Non-pigmented ciliary epithelial cell (primary cell): Measurements from ENCODE around the gene TAS2R19.
A peak's percentile ranks its signal among the peaks of the same experiment; 100 is the strongest.
"Not testable (repeated sequence)": the region's sequence is repeated elsewhere in the genome, so short reads cannot be mapped to it uniquely, and the experiment has no call there.

ENCODE experiments used
- DNase-seq: peaks from one replicate; pipeline ENCODE4 v3.0.0-alpha.2; 2010; ENCODE audit warnings: low read depth

The TAS2R19 gene, protein sequence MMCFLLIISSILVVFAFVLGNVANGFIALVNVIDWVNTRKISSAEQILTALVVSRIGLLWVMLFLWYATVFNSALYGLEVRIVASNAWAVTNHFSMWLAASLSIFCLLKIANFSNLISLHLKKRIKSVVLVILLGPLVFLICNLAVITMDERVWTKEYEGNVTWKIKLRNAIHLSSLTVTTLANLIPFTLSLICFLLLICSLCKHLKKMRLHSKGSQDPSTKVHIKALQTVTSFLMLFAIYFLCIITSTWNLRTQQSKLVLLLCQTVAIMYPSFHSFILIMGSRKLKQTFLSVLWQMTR

DNA sequence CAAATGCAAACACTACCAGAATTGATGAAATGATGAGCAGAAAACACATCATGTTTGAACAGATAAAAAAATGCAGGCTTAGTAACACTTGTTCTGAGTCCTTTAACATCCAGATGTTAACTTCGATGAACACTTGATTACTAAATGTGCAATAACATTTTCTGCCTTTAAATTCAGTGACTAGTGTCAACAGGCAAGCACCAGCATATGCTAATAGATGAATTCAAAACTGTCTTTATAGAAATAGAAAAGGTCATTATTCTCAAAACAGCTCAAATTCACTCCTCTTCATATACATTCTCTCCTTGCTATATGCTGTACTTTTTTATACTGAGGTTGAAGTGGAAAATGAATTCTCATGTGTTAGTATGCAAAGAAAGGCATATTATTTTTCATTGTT lies at the start of gene TAS2R19:
TSS of gene TAS2R19 (minus strand) at position 101 of the 400 bp plus-strand sequence. CDS start at position 52, 49 bp downstream.
- DNase-seq = no peak

DNA sequence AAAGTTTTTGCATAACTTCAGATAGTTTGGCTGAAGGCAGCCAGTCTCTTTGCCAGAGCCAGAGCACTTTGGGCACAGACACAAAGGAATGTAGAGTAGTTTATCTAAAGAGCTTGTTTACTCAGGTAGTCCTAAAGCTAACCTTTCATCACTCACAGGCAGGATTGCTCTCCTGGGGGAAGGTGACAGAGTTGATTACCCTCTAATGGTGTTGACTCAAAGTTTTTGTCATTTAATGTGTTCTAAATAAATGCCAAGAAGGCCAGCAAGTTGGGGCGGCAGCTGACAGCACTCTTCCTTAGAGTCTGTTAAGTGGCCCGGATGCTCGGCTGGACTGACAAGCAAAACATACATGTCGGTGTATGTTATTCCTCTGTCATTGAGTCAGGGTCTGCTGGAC lies 49.0 kb upstream of the TAS2R19 start:
- no peak for DNase-seq

DNA sequence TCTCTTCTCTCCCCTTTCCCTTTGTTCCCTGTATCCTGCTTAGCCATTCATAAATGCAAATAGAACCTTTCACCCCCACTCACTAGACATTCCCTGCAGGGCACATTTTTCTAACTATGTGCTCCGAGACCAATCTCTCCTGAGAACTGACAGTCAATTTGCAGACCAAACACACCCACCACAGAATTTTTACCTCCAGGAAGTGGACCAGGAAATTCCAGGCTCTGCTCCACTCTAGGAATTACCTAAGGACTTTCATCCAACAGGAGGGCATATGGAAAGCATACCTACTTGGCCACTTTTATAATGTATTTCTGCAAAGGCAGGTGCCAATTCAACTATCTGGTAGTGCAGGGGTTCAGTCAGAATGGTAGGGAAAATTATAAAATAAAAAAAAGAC lies 48.6 kb upstream of the TAS2R19 start:
- no peak for DNase-seq

DNA sequence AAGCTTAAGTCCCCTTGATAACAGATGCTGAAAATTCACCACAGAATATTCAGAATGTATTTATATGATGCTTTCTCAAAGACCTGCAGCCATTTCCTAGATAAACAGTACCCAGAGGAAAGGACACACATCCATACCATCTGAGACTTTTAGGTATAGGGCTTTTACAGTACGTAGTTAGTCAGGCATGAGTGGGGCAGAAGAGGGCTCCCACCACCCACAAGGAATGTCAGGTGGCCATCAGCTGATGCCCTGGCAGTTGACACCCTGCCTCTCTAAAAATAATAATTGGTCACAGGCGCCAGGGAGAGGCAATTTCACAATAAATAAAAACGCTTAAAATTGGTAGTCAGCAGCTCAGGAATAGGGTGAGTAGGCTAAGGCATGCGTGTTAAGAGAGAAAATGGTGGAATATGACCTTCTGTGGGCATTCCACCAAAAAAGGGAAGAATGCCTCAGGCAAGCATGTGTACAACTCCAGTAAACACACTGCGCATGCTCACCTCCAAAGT lies 47.5 kb upstream of the TAS2R19 start:
- no peak for DNase-seq

DNA sequence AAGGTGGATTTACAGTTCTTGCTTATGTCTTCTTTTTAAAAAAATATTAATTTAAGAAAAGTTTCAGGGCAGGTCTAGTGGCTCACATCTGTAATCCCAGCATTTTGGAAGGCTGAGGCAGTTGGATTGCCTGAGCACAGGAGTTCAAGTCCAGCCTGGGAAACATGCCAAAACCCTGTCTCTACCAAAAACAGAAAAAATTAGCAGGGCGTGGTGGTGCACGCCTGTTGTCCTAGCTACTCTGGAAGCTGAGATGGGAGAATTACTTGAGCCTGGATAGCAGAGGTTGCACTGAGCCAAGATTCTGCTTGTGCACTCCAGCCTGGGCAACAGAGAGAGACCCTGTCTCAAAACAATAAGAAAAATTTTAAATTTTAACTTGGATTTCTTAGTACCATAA lies 45.1 kb upstream of the TAS2R19 start:
- no peak for DNase-seq

DNA sequence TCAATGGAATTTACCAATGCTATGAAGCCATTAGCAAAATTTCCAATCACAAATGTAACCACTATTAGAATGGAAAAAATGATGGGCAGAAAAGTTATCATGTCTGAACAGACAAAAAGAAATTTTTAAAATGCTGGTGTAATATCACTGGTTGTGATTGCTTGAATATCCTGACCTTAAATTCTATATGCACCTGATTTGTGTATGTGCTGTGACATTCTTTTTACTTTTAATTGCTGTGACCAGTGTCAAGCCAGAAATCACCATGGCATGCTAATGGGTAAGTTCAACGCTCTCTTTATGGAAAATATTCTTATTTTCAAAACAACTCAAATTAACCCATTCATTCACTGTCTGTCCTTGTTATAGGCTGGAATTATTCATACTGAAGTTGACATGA lies 39.8 kb upstream of the TAS2R19 start, which contains the start of gene TAS2R46:
TSS of gene TAS2R46 (minus strand) at position 101 of the 400 bp plus-strand sequence. CDS start at position 101, 0 bp downstream.
- DNase-seq = not testable (repeated sequence)

DNA sequence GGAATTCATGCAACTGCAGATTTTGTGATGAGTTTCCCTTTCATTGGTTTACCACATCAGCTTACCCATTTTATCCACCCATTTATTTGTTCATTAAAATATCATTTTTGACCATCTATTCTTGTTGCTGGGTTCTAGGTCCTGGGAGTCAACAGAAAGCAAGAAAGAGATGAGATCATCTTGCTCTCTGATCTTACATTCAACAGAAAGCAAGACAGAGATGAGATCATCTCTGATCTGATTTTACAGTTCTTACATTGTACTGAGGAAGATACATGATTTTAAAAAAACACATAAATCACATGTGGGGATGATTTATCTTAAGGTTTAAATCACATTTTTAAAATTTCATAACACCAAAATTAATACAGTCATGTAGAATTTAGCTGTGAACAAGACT lies 37.4 kb upstream of the TAS2R19 start:
- no peak for DNase-seq

DNA sequence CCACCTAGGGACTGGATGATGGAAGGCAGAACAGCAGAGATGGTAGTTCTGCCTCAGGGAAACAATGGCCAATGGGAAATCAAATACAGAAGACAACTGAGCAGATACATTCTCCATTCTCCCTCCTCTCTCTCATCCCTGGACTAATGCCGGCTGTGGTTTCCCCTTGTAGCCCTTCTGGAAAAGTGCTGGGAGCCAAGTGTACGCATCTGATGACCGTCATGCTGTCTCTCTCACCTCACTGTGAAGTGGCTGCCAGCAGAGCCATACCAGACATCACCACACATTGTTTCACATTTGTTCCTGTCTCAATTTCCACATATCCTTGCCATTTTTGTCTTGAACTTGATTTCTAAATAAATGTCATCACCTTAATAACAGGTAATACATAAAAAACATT lies 36.6 kb upstream of the TAS2R19 start:
- no peak for DNase-seq

DNA sequence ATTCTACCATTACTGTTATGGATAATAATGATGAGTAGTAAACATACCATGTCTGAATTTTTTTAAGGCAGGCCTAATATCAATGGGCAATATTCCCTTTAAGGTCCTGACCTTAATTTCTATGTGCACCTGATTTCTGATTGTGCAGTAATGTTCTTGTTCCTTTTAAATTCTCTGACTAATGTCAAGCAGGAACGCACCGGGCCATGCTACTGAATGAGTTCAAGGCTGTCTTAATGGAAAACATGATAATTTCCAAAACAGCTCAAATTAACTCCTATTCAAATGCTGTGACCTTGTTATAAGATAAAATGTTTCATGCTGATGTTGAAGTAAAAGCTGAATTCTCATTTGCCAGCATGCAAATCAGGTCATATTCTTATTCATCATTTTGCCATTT lies 32.9 kb upstream of the TAS2R19 start:
- no peak for DNase-seq

DNA sequence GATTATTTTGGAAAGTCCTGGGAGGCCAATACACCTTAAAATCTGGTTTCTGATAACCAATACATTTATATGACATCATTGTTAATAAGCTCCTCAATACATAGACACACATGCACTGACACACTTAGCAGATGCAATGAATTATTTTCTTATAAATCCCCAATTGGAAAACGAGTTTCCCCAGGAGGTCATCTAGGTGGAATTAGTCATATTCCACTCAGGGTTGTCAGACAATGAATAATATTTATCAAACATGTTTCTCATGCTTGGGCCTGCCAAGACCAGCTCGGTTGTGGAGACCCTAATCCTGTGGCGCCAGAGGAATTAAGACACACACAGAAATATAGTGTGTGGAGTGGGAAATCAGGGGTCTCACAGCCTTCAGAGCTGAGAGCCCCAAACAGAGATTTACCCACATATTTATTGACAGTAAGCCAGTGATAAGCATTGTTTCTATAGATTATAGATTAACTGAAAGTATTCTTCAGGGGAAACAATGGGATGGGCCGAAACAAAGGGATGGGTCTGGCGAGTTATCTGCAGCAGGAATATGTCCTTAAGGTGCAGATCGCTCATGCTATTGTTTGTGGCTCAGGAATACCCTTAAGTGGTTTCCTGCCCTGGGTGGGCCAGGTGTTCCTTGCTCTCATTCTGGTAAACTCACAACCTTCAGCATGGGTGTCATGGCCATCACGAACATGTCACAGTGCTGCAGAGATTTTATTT lies 27.5 kb upstream of the TAS2R19 start:
- not testable (repeated sequence) for DNase-seq

DNA sequence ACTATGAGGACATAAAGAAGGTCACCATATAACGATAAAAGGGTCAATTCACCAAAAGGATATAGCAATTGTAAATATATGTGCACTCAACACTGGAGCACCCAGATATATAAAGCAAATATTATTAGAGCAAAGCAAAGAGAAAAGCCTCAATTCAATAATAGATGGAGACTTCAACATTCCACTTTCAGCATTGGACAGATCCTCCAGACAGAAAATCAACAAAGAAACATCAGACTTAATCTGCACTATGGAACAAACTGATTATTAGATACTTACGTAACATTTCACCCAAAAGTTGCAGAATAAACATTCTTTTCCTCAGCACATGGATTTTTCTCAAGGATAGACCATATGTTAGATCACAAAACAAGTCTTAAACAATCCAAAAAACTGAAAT lies 18.9 kb upstream of the TAS2R19 start:
- not testable (repeated sequence) for DNase-seq

DNA sequence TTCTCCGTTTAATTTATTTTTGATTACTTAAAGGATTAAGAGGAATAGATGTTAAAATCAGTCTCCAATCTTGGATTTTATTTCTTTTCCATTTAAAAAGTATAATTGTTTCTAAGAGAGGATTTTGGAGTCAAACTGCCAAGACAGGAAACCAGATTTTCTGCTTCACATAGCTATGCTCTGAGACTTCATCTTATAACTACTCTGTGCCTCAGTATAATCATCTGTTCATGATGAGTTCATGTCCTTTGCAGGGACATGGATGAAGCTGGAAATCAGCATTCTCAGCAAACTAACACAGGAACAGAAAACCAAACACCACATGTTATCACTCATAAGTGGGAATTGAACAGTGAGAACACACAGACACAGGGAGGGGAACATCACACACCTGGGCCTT lies 17.7 kb upstream of the TAS2R19 start:
- no peak for DNase-seq

DNA sequence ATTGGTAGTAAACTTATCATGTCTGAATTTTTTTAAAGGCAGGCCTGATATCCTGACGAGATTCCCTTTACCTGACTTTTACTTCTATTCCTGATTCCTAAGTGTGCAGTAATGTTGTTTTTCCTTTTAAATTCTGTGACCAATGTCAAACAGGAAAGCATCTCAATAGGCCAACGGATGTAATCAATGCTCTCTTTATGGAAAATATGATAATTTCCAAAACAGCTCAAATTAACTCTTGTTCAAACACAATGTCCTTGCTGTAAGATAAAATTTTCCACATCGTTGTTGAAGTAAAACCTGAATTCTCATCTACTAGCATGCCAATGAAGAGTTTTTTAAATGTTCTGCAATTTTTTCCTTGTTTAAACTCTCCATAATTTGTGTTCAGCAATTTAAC lies 16.8 kb upstream of the TAS2R19 start:
- no peak for DNase-seq

DNA sequence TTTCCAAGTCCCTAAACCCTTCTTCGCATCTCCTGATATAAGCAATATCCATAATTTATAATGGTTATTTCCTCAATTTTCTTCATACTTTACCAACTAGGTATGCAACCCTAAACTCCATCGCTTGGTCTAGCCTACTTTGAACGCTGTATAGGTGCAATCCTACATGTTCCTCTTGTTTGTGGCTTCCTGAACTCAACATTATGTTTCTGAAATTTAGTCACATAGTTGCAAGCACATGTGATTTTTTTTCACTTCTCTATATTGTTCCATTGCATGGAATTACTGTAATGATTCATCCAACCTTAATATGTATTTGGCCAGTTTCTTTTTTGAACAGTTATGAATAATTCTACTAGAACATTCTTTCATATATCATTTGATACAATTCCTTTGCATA lies 11.5 kb upstream of the TAS2R19 start:
- not testable (repeated sequence) for DNase-seq

DNA sequence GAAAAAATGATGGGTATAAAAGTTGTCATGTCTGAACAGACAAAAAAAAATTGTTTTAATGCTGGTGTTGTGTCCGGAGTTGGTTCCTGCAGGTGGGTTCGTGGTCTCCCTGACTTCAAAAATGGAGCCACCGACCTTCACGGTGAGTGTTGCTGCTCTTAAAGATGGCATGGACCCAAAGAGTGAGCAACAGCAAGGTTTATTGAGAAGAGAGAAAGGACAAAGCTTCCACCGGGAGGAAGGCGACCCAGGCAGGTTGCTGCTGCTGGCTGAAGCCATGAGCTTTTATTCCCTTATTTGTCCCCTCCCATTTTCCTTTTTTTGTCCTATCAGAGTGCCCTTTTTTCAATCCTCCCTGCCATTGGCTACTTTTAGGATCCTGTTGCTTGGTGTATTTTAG lies 8.9 kb upstream of the TAS2R19 start, which contains the start of gene TAS2R31:
TSS of gene TAS2R31 (minus strand) at position 101 of the 400 bp plus-strand sequence. CDS start at position 29, 72 bp downstream.
- DNase-seq = no peak

DNA sequence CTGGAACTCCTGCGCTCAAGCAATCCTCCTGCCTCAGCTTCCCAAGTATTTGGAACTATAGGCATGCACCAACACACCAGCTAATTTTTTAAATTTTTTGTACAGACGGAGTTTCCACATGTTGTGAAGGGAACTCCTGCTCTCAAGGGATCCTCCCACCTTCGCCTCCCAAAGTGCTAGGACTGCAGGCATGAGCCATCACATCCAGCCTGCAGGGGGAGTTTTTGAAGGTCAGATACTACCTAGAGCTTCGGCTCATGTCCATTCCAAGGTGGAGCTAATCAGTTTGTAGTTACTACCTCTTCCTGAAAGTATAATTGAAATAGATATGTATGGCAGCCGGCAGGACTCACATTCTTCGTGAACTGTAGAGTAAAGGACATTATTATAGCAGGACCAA lies 3.7 kb upstream of the TAS2R19 start:
- no peak for DNase-seq

DNA sequence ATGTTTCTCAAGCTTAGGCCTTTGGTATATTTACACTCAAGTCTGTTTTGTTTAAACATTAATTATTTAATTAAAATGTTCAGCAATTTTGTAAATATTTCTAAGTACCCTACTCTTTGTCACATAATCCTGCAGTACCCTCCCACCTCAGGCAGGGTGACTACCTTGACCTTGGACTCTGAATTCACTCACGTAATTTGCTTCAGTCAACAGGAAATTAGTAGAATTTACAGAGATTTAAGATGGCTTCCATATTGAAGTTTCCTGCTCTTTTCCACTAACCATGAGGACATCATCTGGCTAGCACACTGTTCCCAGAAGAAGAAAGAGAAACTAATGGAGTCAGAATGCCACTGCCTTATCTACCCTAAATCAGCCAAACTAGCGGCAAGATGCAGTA lies 967 bp upstream of the TAS2R19 start:
- DNase-seq = no peak

DNA sequence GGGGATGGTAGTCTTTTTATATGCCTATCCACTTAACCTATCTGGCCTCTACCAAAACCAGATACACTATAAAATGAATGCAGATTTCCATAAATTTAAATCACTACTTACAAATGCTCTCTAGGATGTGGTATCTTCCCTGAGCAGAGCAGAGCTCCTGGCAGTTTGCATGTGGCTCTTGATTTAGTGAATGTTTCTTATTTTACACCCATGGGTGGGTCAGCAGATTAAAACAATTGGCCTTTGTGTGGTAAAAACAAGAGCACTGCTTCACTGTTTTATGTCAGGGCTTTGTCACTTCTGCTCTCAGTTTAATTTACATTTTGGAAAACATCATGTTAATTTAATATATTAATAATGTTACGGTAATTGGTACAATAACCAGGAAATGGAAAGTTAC lies 5.5 kb downstream of the TAS2R19 start:
- DNase-seq = no peak

DNA sequence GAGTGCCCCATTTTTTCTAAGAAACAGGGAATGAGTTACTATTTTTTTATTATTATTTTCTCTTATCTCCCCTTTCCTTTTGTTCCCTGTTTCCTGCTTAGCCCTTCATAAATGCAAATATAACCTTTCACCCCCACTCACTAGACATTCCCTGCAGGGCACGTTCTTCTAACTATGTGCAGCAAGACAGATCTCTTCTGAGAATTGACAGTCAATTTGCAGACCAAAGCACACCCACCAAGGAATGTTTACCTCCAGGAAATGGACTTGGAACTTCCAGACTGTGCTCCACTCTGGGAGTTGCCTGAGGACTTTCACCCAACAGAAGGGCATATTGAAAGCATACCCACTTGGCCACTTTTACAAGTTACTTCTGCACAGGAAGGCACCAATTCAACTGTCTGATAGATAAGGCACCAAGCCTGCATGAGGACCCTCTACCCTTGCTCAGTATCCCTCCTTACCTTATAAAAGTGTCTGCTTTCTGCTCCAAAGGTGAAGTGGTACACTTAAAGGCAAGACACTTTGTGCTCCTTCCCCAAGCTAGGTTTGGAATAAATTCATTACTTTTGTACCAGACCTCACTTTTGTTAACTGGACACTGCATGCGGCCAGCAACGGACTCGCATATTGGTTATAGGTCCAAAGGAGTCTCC lies 6.5 kb downstream of the TAS2R19 start:
- no peak for DNase-seq

DNA sequence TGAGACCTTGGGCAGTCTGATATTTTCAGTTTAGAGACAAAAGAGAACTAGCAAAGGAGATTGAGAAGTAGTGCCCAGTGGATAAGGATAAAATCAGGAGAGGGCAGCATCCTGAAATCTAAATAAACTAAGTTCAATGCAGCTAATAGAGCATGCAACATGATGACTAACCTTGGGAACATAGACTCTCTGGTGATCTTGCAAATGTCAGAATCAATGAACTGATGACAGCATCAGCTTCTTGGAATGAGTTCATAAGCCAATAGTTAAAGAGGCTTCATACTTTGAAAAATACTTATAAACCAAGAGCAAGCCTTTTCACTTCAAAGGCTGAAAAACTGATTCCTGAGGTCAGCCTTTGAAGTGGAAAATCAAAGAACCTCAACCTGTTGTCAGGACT lies 8.2 kb downstream of the TAS2R19 start:
- DNase-seq = peak; percentile 2

DNA sequence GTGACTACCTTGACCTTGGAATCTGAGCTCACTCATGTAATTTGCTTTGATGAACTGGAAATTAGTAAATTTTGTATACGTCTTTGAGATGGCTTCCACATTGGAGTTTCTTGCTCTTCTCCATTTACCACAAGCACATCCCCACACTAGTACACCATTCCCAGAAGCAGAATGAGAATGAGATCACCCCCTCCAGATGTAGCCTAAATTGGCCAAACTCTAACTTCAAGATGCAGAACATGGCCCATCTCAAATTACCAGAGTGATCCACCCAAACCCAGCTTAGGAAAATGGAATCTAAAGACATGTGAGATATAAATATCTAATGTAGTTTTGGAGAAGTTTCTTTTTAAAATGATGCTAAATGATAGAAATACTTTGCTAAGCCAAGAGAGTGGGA lies 14.8 kb downstream of the TAS2R19 start:
- no peak for DNase-seq

DNA sequence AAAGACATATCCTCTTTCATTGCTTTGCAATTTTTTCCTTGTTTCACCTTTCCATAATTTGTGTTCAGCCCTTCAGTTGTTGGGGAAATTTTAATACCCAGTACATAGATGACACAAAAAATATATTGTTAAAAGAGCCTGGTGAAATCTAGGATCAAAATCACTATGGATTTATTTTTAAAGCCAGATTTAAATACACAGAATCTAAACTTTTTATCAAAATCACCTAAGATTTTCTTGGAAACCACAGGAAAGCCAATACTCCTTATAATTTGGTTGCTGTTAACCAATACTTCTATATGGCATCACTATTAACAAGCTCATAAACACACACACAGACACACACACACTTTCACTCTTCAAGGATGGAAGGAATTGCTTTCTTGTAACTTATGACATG lies 24.2 kb downstream of the TAS2R19 start, which contains the start of gene TAS2R20:
TSS of gene TAS2R20 (minus strand) at position 101 of the 400 bp plus-strand sequence. CDS start 429 bp downstream, outside the sequence.
- no peak for DNase-seq

DNA sequence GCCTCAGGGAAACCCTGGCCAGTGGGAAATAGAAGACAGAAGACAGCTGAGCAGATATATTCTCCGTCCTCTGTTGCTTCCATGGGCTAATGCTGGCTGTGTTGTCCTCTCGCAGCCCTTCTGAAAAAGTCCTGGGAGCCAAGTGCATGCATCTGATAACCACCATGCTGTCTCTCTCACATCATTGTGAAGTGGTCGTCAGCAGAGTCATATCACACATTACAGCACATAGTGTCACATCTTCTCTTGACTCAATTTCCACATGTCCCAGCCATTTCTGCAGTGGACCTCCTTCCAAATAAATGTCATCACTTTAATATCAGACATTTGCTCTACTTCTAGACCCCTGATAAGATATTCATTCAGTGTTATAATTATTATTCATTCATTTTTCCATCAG lies 28.1 kb downstream of the TAS2R19 start:
- DNase-seq = no peak
